Mesenchymal stem cell (in vitro differentiated cells and primary cell): ENCODE measurements around the gene PRSS48. TPM values are rescaled to one million over a fixed set of nuclear protein-coding genes. Genes with fewer than 3 reads are reported as not detected.

ENCODE experiments used
- DNase-seq: peaks from one replicate; pipeline ENCODE4 v3.0.0-alpha.2; 2013
- H2AFZ ChIP-seq: one replicate; pipeline ENCODE4 v1.6.1; 2013; ENCODE audit warnings: low read depth, mild to moderate bottlenecking, control low read depth, inconsistent platforms, low read length, moderate library complexity
- H2AK5ac ChIP-seq: 2 replicates; pipeline ENCODE4 v1.6.1; 2013; ENCODE audit warnings: low read length, moderate library complexity, mild to moderate bottlenecking, inconsistent platforms; ENCODE audit not compliant: severe bottlenecking
- H2BK120ac ChIP-seq: one replicate; pipeline ENCODE4 v1.6.1; 2013; ENCODE audit warnings: low read depth, mild to moderate bottlenecking, inconsistent platforms, low read length, moderate library complexity
- H2BK12ac ChIP-seq, 2 experiments: one replicate each; pipeline ENCODE4 v1.6.1; 2013; ENCODE audit warnings: inconsistent platforms in 2 of 2, low read length in 2 of 2, mild to moderate bottlenecking in 2 of 2, moderate library complexity in 2 of 2, control low read depth in 1 of 2
- H2BK15ac ChIP-seq: one replicate; pipeline ENCODE4 v1.6.1; 2013; ENCODE audit warnings: mild to moderate bottlenecking, low read depth, inconsistent platforms; ENCODE audit not compliant: poor library complexity, severe bottlenecking
- H2BK5ac ChIP-seq: 2 replicates; pipeline ENCODE4 v1.6.1; 2013; ENCODE audit warnings: low read depth, mild to moderate bottlenecking, low read length, control low read depth, inconsistent platforms; ENCODE audit not compliant: poor library complexity, severe bottlenecking
- H3K14ac ChIP-seq, 2 experiments: one replicate each; pipeline ENCODE4 v1.6.1; 2013; ENCODE audit warnings: inconsistent platforms in 2 of 2, low read length in 2 of 2, control low read depth in 1 of 2, mild to moderate bottlenecking in 1 of 2, moderate library complexity in 1 of 2
- H3K18ac ChIP-seq, 2 experiments: one replicate each; pipeline ENCODE4 v1.6.1; 2013; ENCODE audit warnings: inconsistent platforms in 2 of 2, low read length in 2 of 2, control low read depth in 1 of 2, low read depth in 1 of 2, mild to moderate bottlenecking in 1 of 2
- H3K23ac ChIP-seq, 2 experiments: one replicate each; pipeline ENCODE4 v1.6.1; 2013; ENCODE audit warnings: inconsistent platforms in 2 of 2, low read length in 2 of 2, mild to moderate bottlenecking in 2 of 2, moderate library complexity in 2 of 2, control low read depth in 1 of 2
- H3K27ac ChIP-seq: 2 replicates; pipeline ENCODE4 v1.5.1; 2013; ENCODE audit warnings: mild to moderate bottlenecking, moderate library complexity, low read length, control low read depth, inconsistent platforms; ENCODE audit not compliant: poor library complexity, severe bottlenecking
- H3K27me3 ChIP-seq, 2 experiments: 2 replicates each; pipeline versions ENCODE4 v1.6.1 to v1.7.0; 2013; ENCODE audit warnings: low read length in 2 of 2, mild to moderate bottlenecking in 2 of 2, moderate library complexity in 2 of 2, control low read depth in 1 of 2, inconsistent platforms in 1 of 2; ENCODE audit not compliant: control insufficient read depth in 1 of 2, insufficient read depth in 1 of 2
- H3K36me3 ChIP-seq, 2 experiments: 2 replicates each; pipeline versions ENCODE4 v1.6.1 to v1.7.0; 2013; ENCODE audit warnings: low read length in 2 of 2, control low read depth in 1 of 2, inconsistent platforms in 1 of 2, low read depth in 1 of 2, mild to moderate bottlenecking in 1 of 2; ENCODE audit not compliant: insufficient read depth in 2 of 2, control insufficient read depth in 1 of 2
- H3K4ac ChIP-seq, 2 experiments: one replicate each; pipeline ENCODE4 v1.6.1; 2013; ENCODE audit warnings: inconsistent platforms in 2 of 2, low read length in 2 of 2, mild to moderate bottlenecking in 2 of 2, moderate library complexity in 2 of 2, control low read depth in 1 of 2, low read depth in 1 of 2
- H3K4me1 ChIP-seq: 2 replicates; pipeline ENCODE4 v1.6.1; 2013; ENCODE audit warnings: low read depth, low read length, control low read depth; ENCODE audit not compliant: control insufficient read depth, insufficient read depth
- H3K4me2 ChIP-seq: 2 replicates; pipeline ENCODE4 v1.6.1; 2013; ENCODE audit warnings: low read length, mild to moderate bottlenecking, inconsistent platforms; ENCODE audit not compliant: poor library complexity, severe bottlenecking
- H3K4me3 ChIP-seq, 2 experiments: 2 replicates each; pipeline versions ENCODE4 v1.5.1 to v1.7.0; 2013; ENCODE audit warnings: low read length in 2 of 2, mild to moderate bottlenecking in 2 of 2, control low read depth in 1 of 2, low read depth in 1 of 2; ENCODE audit not compliant: insufficient read depth in 1 of 2
- H3K79me1 ChIP-seq: replicated peaks from 2 replicates; pipeline ENCODE4 v1.6.1; 2013; ENCODE audit warnings: mild to moderate bottlenecking, control low read depth, low read length, inconsistent platforms; ENCODE audit not compliant: poor library complexity, severe bottlenecking
- H3K9ac ChIP-seq: 2 replicates; pipeline ENCODE4 v1.7.0; 2013; ENCODE audit warnings: mild to moderate bottlenecking, low read length, moderate library complexity
- H3K9me3 ChIP-seq: 2 replicates; pipeline ENCODE4 v1.7.0; 2013; ENCODE audit warnings: mild to moderate bottlenecking, low read length; ENCODE audit not compliant: control insufficient read depth
- H4K8ac ChIP-seq: one replicate; pipeline ENCODE4 v1.6.1; 2013; ENCODE audit warnings: inconsistent platforms, mild to moderate bottlenecking, low read length, moderate library complexity
- H4K91ac ChIP-seq: one replicate; pipeline ENCODE4 v1.6.1; 2013; ENCODE audit warnings: mild to moderate bottlenecking, low read length, inconsistent platforms
- WGBS: methylation state at CpG from one replicate; pipeline ENCODE4 v1.1.7; 2013; ENCODE audit warnings: mixed read lengths; 5-methylcytosine and 5-hydroxymethylcytosine counted together
- polyA plus RNA-seq, 2 experiments: library from polyadenylated mRNA; stranded (reverse); fragments of 200-250 nt; gene quantifications; one replicate each; pipeline ENCODE4 v1.2.3, GENCODE V29; 2013

The PRSS48 gene, protein sequence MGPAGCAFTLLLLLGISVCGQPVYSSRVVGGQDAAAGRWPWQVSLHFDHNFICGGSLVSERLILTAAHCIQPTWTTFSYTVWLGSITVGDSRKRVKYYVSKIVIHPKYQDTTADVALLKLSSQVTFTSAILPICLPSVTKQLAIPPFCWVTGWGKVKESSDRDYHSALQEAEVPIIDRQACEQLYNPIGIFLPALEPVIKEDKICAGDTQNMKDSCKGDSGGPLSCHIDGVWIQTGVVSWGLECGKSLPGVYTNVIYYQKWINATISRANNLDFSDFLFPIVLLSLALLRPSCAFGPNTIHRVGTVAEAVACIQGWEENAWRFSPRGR
- not detected for polyA plus RNA-seq (2013, experiment 1 of 2)
- polyA plus RNA-seq (2013, experiment 2 of 2), result not detected

DNA sequence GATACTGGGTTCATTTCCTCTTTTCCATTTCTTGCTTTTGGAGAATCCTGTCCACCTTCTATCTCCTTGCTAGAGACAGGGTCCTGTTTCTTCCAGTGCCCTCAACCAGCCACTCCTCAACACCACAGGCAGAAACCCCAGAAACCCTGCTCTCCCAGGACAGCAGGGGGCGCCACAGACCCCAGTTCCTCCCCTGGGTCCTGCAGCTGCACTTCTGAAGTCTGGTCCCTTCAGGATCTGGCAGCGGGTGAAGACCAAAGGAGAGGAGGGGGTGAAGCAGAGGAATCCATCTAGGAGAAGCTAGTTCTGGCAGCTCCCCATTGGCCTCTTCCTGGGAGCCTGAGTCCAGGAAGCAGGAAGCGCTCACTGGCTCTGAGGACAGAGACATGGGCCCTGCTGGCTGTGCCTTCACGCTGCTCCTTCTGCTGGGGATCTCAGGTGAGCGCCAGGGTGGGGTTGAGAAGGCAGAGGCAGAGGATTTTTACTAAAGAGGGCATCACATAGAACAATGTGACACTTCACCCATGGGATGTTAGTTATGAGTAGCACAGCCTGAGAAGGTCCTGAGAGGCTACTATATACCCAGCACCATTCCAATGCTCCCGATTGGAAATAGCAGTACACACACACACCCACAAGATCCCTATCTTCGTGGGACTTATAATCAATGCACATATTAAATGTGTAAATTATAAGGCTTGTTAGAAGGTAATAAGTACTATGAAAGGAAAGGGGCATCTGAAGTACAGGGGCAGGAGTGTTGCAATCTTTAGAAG lies at the start of gene PRSS48:
Gene PRSS48, plus strand, starts transcription at position 375 of the 776 bp plus-strand sequence. Its CDS starts 12 bp downstream, at position 387.
- no peak within 1 kb of the TSS for H2BK5ac ChIP-seq
- no peak within 1 kb of the TSS for H3K9ac ChIP-seq
- H3K18ac ChIP-seq, result no peak within 1 kb of the TSS
- peak within 1 kb of the TSS; percentile 73 for H4K8ac ChIP-seq
- H3K27me3 ChIP-seq, result no peaks in the 10 kb centered on the region
- peaks cover 35% of the 10 kb centered on the region for H3K79me1 ChIP-seq
- no peak within 1 kb of the TSS for H4K91ac ChIP-seq
- H3K4ac ChIP-seq, result no peak within 1 kb of the TSS
- no peak within 1 kb of the TSS for H2BK15ac ChIP-seq
- H3K23ac ChIP-seq, result no peak within 1 kb of the TSS
- no peak within 1 kb of the TSS for H3K27ac ChIP-seq
- 81% methylated on average over 4 of the region's 7 CpGs for WGBS
- no peaks in the 10 kb centered on the region for H3K9me3 ChIP-seq
- no peak within 1 kb of the TSS for H2AFZ ChIP-seq
- H3K4me3 ChIP-seq, result no peak within 1 kb of the TSS
- H3K14ac ChIP-seq, result no peak within 1 kb of the TSS
- no peak within 1 kb of the TSS for H2BK12ac ChIP-seq
- no peak within 1 kb of the TSS for H2BK120ac ChIP-seq
- H2AK5ac ChIP-seq, result no peak within 1 kb of the TSS
- H3K36me3 ChIP-seq, result no peaks in the 10 kb centered on the region
- DNase-seq, result peak; percentile 55
- peaks cover 4% of the 10 kb centered on the region for H3K4me1 ChIP-seq
- H3K4me2 ChIP-seq, result no peak within 1 kb of the TSS

DNA sequence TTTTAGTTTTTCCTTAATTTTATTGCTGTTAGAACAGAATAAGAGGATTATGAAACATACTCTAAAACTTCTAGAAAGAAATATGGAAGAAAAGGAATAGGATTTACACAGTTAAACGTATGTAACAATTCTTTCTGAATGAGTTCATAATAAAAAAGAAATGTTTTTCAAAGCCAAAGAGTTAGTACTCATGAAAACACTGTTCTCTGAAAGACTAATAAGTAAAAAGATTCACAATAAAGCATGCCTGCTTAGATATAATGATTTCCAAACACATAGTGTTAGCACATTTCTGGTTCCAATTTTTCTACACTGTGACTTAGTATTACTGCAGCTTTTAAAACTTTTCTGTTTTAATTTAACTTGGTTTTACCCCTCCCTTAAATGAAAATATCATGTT lies 49.8 kb upstream of the PRSS48 start:
- no peak overlapping the region for H4K8ac ChIP-seq
- H3K4me1 ChIP-seq, result peaks cover 2% of the 10 kb centered on the region

GRCh38 chr4:151227731-151228130 lies 49.2 kb upstream of the PRSS48 start:
- Histone ChIP-seq H3K4me2 (peak overlapping the region; percentile 59), H3K36me3 (peaks cover 0 to 17% of the 10 kb centered on the region in 2 experiments), H2AFZ (no peak overlapping the region), H3K4ac (no peak overlapping the region), H2AK5ac (no peak overlapping the region), H3K9me3 (no peaks in the 10 kb centered on the region), H3K27ac (peak overlapping the region; percentile 87), H3K23ac (no peak overlapping the region), H2BK12ac (no peak overlapping the region), H3K14ac (no peak overlapping the region), H3K9ac (peak overlapping the region; percentile 98), H3K79me1 (peaks cover 14% of the 10 kb centered on the region), H4K91ac (no peak overlapping the region), H2BK15ac (no peak overlapping the region), H4K8ac (no peak overlapping the region), H3K18ac (no peak overlapping the region), H3K4me3 (peak overlapping the region in 1 of 2 experiments; percentile 86), H3K4me1 (peaks cover 2% of the 10 kb centered on the region), H2BK5ac (no peak overlapping the region), H2BK120ac (no peak overlapping the region), H3K27me3 (no peaks in the 10 kb centered on the region)
- WGBS, result 19% methylated on average over 3 of the region's 3 CpGs
- DNase-seq, result peak; percentile 82

More for the DNA sequence above, 49.8 kb upstream of the PRSS48 start:
- H3K4ac ChIP-seq, result no peak overlapping the region
- no peak overlapping the region for H2BK12ac ChIP-seq
- no CpG with 5 or more reads among the region's 1 CpG for WGBS
- H3K9ac ChIP-seq, result peak overlapping the region; percentile 98
- H3K27me3 ChIP-seq, result no peaks in the 10 kb centered on the region
- H3K79me1 ChIP-seq, result peaks cover 15% of the 10 kb centered on the region
- H3K36me3 ChIP-seq, result peaks cover 0 to 17% of the 10 kb centered on the region in 2 experiments
- H2AFZ ChIP-seq, result no peak overlapping the region
- H2BK5ac ChIP-seq, result no peak overlapping the region
- peak overlapping the region in 1 of 2 experiments; percentile 86 for H3K4me3 ChIP-seq
- no peak overlapping the region for H3K18ac ChIP-seq
- H3K27ac ChIP-seq, result no peak overlapping the region
- H2AK5ac ChIP-seq, result no peak overlapping the region
- no peak overlapping the region for H3K4me2 ChIP-seq
- H3K9me3 ChIP-seq, result no peaks in the 10 kb centered on the region
- H4K91ac ChIP-seq, result no peak overlapping the region
- H3K23ac ChIP-seq, result no peak overlapping the region
- no peak overlapping the region for H2BK15ac ChIP-seq
- no peak for DNase-seq
- no peak overlapping the region for H3K14ac ChIP-seq
- H2BK120ac ChIP-seq, result no peak overlapping the region
